ENCODE results near the gene XPO6. TPM values are rescaled to one million over a fixed set of nuclear protein-coding genes. Genes with fewer than 3 reads are reported as not detected.

The XPO6 gene
- total RNA-seq, 1 donor from 2014 or later = 115 TPM

DNA sequence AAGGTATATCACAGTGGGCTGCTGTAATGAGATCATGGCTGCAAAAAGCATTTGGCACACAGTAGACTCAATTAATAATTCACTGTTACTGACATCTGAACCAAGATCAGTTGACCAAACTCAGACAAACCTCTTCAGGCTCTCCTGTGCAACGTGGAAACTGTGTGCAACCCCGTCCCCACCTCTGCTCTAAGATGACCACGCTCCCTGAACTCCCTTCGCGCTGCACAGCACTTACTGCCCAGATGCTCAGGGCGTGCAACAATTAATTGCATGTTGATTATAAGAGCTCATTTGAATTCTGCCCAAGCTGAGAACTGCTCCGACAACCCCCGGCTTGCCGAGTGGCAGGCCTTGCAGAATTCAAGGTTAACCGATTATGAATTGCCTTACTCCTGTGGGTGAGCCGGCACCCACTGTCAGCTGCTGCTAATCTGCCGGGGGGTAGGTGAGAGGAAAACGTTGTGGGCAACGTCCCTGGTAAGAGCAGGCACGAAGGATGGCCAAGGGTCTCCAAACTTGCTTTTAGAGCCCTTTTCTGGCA, 147.0 kb downstream of the XPO6 start:
- DNase-seq (ENCODE audit: low spot score in 2 of 2, unreplicated experiment in 2 of 2) = no peak
- Mint-ChIP-seq H3K4me1 (peaks cover 9% of the 10 kb centered on the region), H3K27me3 (ENCODE audit: low read depth) (peaks cover 69% of the 10 kb centered on the region), H3K36me3 (no peaks in the 10 kb centered on the region), H3K27ac (no peak overlapping the region), H3K4me3 (peak overlapping the region; percentile 36), H3K9me3 (no peaks in the 10 kb centered on the region)
- no peak for TF ChIP-seq CTCF (IDR thresholded peaks at IDR 0.05; ENCODE audit: unreplicated experiment)

GRCh38 chr16:28064150-28064549, 147.6 kb downstream of the XPO6 start:
- no peak for DNase-seq (ENCODE audit: low spot score in 2 of 2, unreplicated experiment in 2 of 2)

GRCh38 chr16:28063591-28064061, 148.1 kb downstream of the XPO6 start, which contains the start of gene GSG1L:
Gene GSG1L, minus strand, starts transcription at chr16:28063714. Its CDS starts 290 bp downstream, at chr16:28063424.
- no peaks in the 10 kb centered on the region for H3K9me3 Mint-ChIP-seq
- H3K27me3 Mint-ChIP-seq (ENCODE audit: low read depth) = peaks cover 81% of the 10 kb centered on the region
- TF ChIP-seq CTCF (IDR thresholded peaks at IDR 0.05; ENCODE audit: unreplicated experiment) = no peak
- DNase-seq (ENCODE audit: low spot score in 2 of 2, unreplicated experiment in 2 of 2) = no peak
- H3K4me1 Mint-ChIP-seq = peaks cover 9% of the 10 kb centered on the region
- no peaks in the 10 kb centered on the region for H3K36me3 Mint-ChIP-seq
- no peak within 1 kb of the TSS for H3K27ac Mint-ChIP-seq
- H3K4me3 Mint-ChIP-seq = peak within 1 kb of the TSS; percentile 60

More at GRCh38 chr16:28064150-28064549, 147.6 kb downstream of the XPO6 start:
- TF ChIP-seq CTCF (IDR thresholded peaks at IDR 0.05; ENCODE audit: unreplicated experiment) = no peak
- Mint-ChIP-seq H3K9me3 (no peaks in the 10 kb centered on the region), H3K27ac (no peak overlapping the region), H3K4me1 (peaks cover 9% of the 10 kb centered on the region), H3K27me3 (ENCODE audit: low read depth) (peaks cover 76% of the 10 kb centered on the region), H3K4me3 (peak overlapping the region; percentile 55), H3K36me3 (no peaks in the 10 kb centered on the region)

GRCh38 chr16:28062847-28063521, 148.8 kb downstream of the XPO6 start:
- TF ChIP-seq CTCF (IDR thresholded peaks at IDR 0.05; ENCODE audit: unreplicated experiment) = no peak
- DNase-seq (ENCODE audit: low spot score in 2 of 2, unreplicated experiment in 2 of 2) = peak in 1 of 2 experiments; percentile 58
- Mint-ChIP-seq H3K4me1 (peaks cover 7% of the 10 kb centered on the region), H3K4me3 (no peak overlapping the region), H3K36me3 (no peaks in the 10 kb centered on the region), H3K27ac (no peak overlapping the region), H3K9me3 (no peaks in the 10 kb centered on the region), H3K27me3 (ENCODE audit: low read depth) (peaks cover 86% of the 10 kb centered on the region)

GRCh38 chr16:28062261-28062846, 149.4 kb downstream of the XPO6 start:
- H3K4me3 Mint-ChIP-seq = peak overlapping the region; percentile 60
- peaks cover 86% of the 10 kb centered on the region for H3K27me3 Mint-ChIP-seq (ENCODE audit: low read depth)
- DNase-seq (ENCODE audit: low spot score in 2 of 2, unreplicated experiment in 2 of 2) = no peak
- no peaks in the 10 kb centered on the region for H3K9me3 Mint-ChIP-seq
- peaks cover 2% of the 10 kb centered on the region for H3K4me1 Mint-ChIP-seq
- H3K36me3 Mint-ChIP-seq = no peaks in the 10 kb centered on the region
- TF ChIP-seq CTCF (IDR thresholded peaks at IDR 0.05; ENCODE audit: unreplicated experiment) = no peak
- H3K27ac Mint-ChIP-seq = no peak overlapping the region

Data from mesothelial cell of epicardium (in vitro differentiated cells).